CD14-positive monocyte (primary cell): ENCODE results near the gene OXLD1. TPM values are rescaled to one million over a fixed set of nuclear protein-coding genes. Genes with fewer than 3 reads are reported as not detected.

Experiments used
- DNase-seq, 3 donors: peaks; one replicate each; pipeline ENCODE4 v3.0.0-alpha.2; 2011 to 2022
- H2AFZ ChIP-seq: 2 replicates; pipeline ENCODE4 v1.6.0; 2012; ENCODE audit warnings: mild to moderate bottlenecking, low read depth, low read length, inconsistent platforms; ENCODE audit not compliant: insufficient read depth, poor library complexity, severe bottlenecking
- H3K27ac ChIP-seq, 2 donors: 1 replicate in 1 of 2; 2 replicates in 1 of 2; pipeline ENCODE4 v1.5.1; 2012 to 2013; ENCODE audit warnings: low read length in 2 of 2, control low read depth in 1 of 2, inconsistent platforms in 1 of 2, low read depth in 1 of 2, mild to moderate bottlenecking in 1 of 2
- H3K27me3 ChIP-seq, 2 donors: one replicate each; pipeline versions ENCODE4 v1.6.0 to v1.6.1; 2011 to 2013; ENCODE audit warnings: low read length in 2 of 2; ENCODE audit not compliant: control insufficient read depth in 2 of 2, insufficient read depth in 2 of 2
- H3K36me3 ChIP-seq, 2 donors: replicated peaks in 1 of 2; 1 replicate in 1 of 2; 2 replicates in 1 of 2; pipeline versions ENCODE4 v1.5.1 to v1.6.1; 2012 to 2013; ENCODE audit warnings: low read length in 2 of 2, control low read depth in 1 of 2, inconsistent platforms in 1 of 2, mild to moderate bottlenecking in 1 of 2; ENCODE audit not compliant: insufficient read depth in 2 of 2, control insufficient read depth in 1 of 2
- H3K4me1 ChIP-seq, 2 donors: 1 replicate in 1 of 2; 2 replicates in 1 of 2; pipeline versions ENCODE4 v1.5.1 to v1.6.1; 2012 to 2013; ENCODE audit warnings: low read length in 2 of 2, control low read depth in 1 of 2, inconsistent platforms in 1 of 2, mild to moderate bottlenecking in 1 of 2, moderate library complexity in 1 of 2; ENCODE audit not compliant: insufficient read depth in 2 of 2, control insufficient read depth in 1 of 2
- H3K4me2 ChIP-seq: replicated peaks from 2 replicates; pipeline ENCODE3; 2012; ENCODE audit warnings: low read length, moderate library complexity, mild to moderate bottlenecking; ENCODE audit not compliant: poor library complexity, severe bottlenecking; ENCODE audit errors: extremely low read depth
- H3K4me3 ChIP-seq, 3 experiments: fragments of 200-600 bp in 1 of 3; sonication (generic) in 1 of 3; replicated peaks in 1 of 3; 1 replicate in 2 of 3; 2 replicates in 1 of 3; pipeline ENCODE4 v1.5.1; 2011 to 2013; ENCODE audit warnings: low read length in 3 of 3, mild to moderate bottlenecking in 3 of 3, control low read depth in 2 of 3, low read depth in 2 of 3, inconsistent platforms in 1 of 3, moderate library complexity in 1 of 3
- H3K79me2 ChIP-seq: 2 replicates; pipeline ENCODE4 v1.6.0; 2012; ENCODE audit warnings: mild to moderate bottlenecking, control low read depth, inconsistent platforms, low read length, moderate library complexity; ENCODE audit not compliant: insufficient read depth
- H3K9ac ChIP-seq: 2 replicates; pipeline ENCODE4 v1.6.0; 2017; ENCODE audit warnings: low read length, mild to moderate bottlenecking; ENCODE audit not compliant: insufficient read depth, poor library complexity, severe bottlenecking
- H3K9me3 ChIP-seq, 2 donors: replicated peaks in 1 of 2; 1 replicate in 1 of 2; 2 replicates in 1 of 2; pipeline versions ENCODE4 v1.5.1 to v1.6.1; 2012 to 2013; ENCODE audit warnings: low read length in 2 of 2, control low read depth in 1 of 2; ENCODE audit not compliant: control insufficient read depth in 1 of 2, insufficient read depth in 1 of 2
- H4K20me1 ChIP-seq: 2 replicates; pipeline ENCODE4 v1.6.0; 2012; ENCODE audit warnings: mild to moderate bottlenecking, low read length, control low read depth, moderate library complexity; ENCODE audit not compliant: insufficient read depth
- H3K27ac Mint-ChIP-seq, 7 donors: one replicate each; pipeline ENCODE4 v1.8.0; 2020; ENCODE audit warnings: mild to moderate bottlenecking in 7 of 7, mixed read lengths in 7 of 7, moderate library complexity in 6 of 7, inconsistent platforms in 2 of 7
- H3K27me3 Mint-ChIP-seq, 3 donors: one replicate each; pipeline ENCODE4 v1.8.0; 2021 to 2022; ENCODE audit warnings: low read depth in 3 of 3, mild to moderate bottlenecking in 3 of 3, mixed read lengths in 3 of 3, moderate library complexity in 3 of 3, inconsistent platforms in 1 of 3
- H3K36me3 Mint-ChIP-seq, 2 donors: one replicate each; pipeline ENCODE4 v1.8.0; 2020; ENCODE audit warnings: mixed read lengths in 2 of 2, inconsistent platforms in 1 of 2, mild to moderate bottlenecking in 1 of 2
- H3K4me1 Mint-ChIP-seq: one replicate; pipeline ENCODE4 v1.8.0; 2020; ENCODE audit warnings: mild to moderate bottlenecking, mixed read lengths
- H3K4me3 Mint-ChIP-seq, 2 donors: one replicate each; pipeline ENCODE4 v1.8.0; 2020; ENCODE audit warnings: mild to moderate bottlenecking in 2 of 2, mixed read lengths in 2 of 2, moderate library complexity in 1 of 2
- H3K9me3 Mint-ChIP-seq, 7 donors: one replicate each; pipeline ENCODE4 v1.8.0; 2020 to 2022; ENCODE audit warnings: mixed read lengths in 7 of 7, mild to moderate bottlenecking in 6 of 7, moderate library complexity in 6 of 7, inconsistent platforms in 2 of 7
- CTCF ChIP-seq: fragments of 200-600 bp; IDR thresholded peaks from one replicate; pipeline ENCODE4 v1.8.0; 2022; ENCODE audit warnings: antibody characterized with exemption, mild to moderate bottlenecking
- WGBS: methylation state at CpG from one replicate; pipeline ENCODE4 v1.1.5; 2013; ENCODE audit warnings: missing lambda C conversion rate; ENCODE audit not compliant: insufficient coverage; 5-methylcytosine and 5-hydroxymethylcytosine counted together
- intact Hi-C, 2 donors: fragments of 100-400 bp; cut with micrococcal nuclease; formaldehyde crosslinking; loops; one replicate each; pipeline versions ENCODE4 v1.15.0 to v1.15.1; 2023
- polyA plus RNA-seq, 3 donors: library from polyadenylated mRNA; depleted of rRNA in 1 of 3; unstranded in 2 of 3; stranded (reverse) in 1 of 3; fragments of 300-500 nt in 2 of 3; fragments of >200 nt in 1 of 3; fragmentation: Illumina TruSeq in 2 of 3; gene quantifications; 1 replicate in 2 of 3; 2 replicates in 1 of 3; pipeline ENCODE4 v1.2.3, GENCODE V29; 2012 to 2021

The OXLD1 gene
- polyA plus RNA-seq, 3 donors, result 46.0 to 61.1 (median 51.8) TPM

- TF ChIP-seq CTCF, result no peak
- Histone ChIP-seq H3K4me3 (no peak overlapping the region), H3K27me3 (peaks cover 11 to 30% of the 10 kb centered on the region in 2 donors), H3K79me2 (no peaks in the 10 kb centered on the region), H4K20me1 (no peaks in the 10 kb centered on the region), H3K9ac (no peak overlapping the region), H3K9me3 (peaks cover 13 to 16% of the 10 kb centered on the region in 2 donors), H2AFZ (no peak overlapping the region), H3K36me3 (no peaks in the 10 kb centered on the region), H3K4me2 (no peak overlapping the region), H3K4me1 (peaks cover 5 to 6% of the 10 kb centered on the region in 2 donors), H3K27ac (no peak overlapping the region)
- 13% methylated on average over 75 of the region's 78 CpGs for WGBS
- DNase-seq, result no peak
- Mint-ChIP-seq H3K36me3 (peaks cover 2 to 6% of the 10 kb centered on the region in 2 donors), H3K9me3 (peaks cover 10 to 26% (median 19%) of the 10 kb centered on the region in 7 donors), H3K27ac (no peak overlapping the region), H3K4me1 (peaks cover 2% of the 10 kb centered on the region), H3K27me3 (peaks cover 30 to 42% (median 41%) of the 10 kb centered on the region in 3 donors), H3K4me3 (peak overlapping the region in 1 of 2 donors; percentile 71)
- intact Hi-C loops, result no loop called here
Observed at GRCh38 chr17:81648013-81648706, 18.2 kb downstream of the OXLD1 start.

- no peak overlapping the region for H2AFZ ChIP-seq
- Mint-ChIP-seq H3K9me3 (peaks cover 10 to 26% (median 19%) of the 10 kb centered on the region in 7 donors), H3K4me1 (no peaks in the 10 kb centered on the region), H3K27ac (no peak overlapping the region), H3K36me3 (peaks cover 2 to 6% of the 10 kb centered on the region in 2 donors), H3K27me3 (peaks cover 30 to 42% (median 39%) of the 10 kb centered on the region in 3 donors), H3K4me3 (peak overlapping the region in 1 of 2 donors; percentile 61)
- no peak for TF ChIP-seq CTCF
- no peak overlapping the region for H3K4me3 ChIP-seq
- no peaks in the 10 kb centered on the region for H3K36me3 ChIP-seq
- intact Hi-C loops, result no loop called here
- no peaks in the 10 kb centered on the region for H3K79me2 ChIP-seq
- WGBS, result 52% methylated on average over 18 of the region's 21 CpGs
- H3K9ac ChIP-seq, result no peak overlapping the region
- peaks cover 0 to 1% of the 10 kb centered on the region in 2 donors for H3K4me1 ChIP-seq
- no peak overlapping the region for H3K4me2 ChIP-seq
- H4K20me1 ChIP-seq, result no peaks in the 10 kb centered on the region
- no peak for DNase-seq
- H3K27ac ChIP-seq, result no peak overlapping the region
- H3K9me3 ChIP-seq, result peaks cover 13 to 16% of the 10 kb centered on the region in 2 donors
- peaks cover 11 to 30% of the 10 kb centered on the region in 2 donors for H3K27me3 ChIP-seq
Observed at GRCh38 chr17:81647640-81648012, 18.8 kb downstream of the OXLD1 start.
